Fibroblast of villous mesenchyme (primary cell): ENCODE measurements around the gene UBR1. TPM values are rescaled to one million over a fixed set of nuclear protein-coding genes. Genes with fewer than 3 reads are reported as not detected.
A peak's percentile ranks its signal among the peaks of the same experiment; 100 is the strongest.

Experiments used
- DNase-seq: peaks from one replicate; pipeline ENCODE4 v3.0.0-alpha.2; 2010; ENCODE audit warnings: low read depth
- H3K4me3 ChIP-seq: 2 replicates; pipeline ENCODE4 v1.5.1; 2011; ENCODE audit warnings: low read depth, mild to moderate bottlenecking, low read length
- total RNA-seq: library from RNA; depleted of rRNA; stranded (reverse); fragments of >200 nt; gene quantifications from 2 replicates; pipeline ENCODE4 v1.2.3, GENCODE V29; 2012
- TF ChIP-seq, protein P1 (sequence below): IDR thresholded peaks from 2 replicates; pipeline ENCODE4 v1.5.1; 2012; ENCODE audit warnings: low read depth, mild to moderate bottlenecking, low read length; ENCODE audit not compliant: insufficient read depth

Gene UBR1
- total RNA-seq = 48.0 and 76.0 TPM in 2 replicates

- H3K4me3 ChIP-seq = peak within 1 kb of the TSS; percentile 93
- TF ChIP-seq, protein P1, sequence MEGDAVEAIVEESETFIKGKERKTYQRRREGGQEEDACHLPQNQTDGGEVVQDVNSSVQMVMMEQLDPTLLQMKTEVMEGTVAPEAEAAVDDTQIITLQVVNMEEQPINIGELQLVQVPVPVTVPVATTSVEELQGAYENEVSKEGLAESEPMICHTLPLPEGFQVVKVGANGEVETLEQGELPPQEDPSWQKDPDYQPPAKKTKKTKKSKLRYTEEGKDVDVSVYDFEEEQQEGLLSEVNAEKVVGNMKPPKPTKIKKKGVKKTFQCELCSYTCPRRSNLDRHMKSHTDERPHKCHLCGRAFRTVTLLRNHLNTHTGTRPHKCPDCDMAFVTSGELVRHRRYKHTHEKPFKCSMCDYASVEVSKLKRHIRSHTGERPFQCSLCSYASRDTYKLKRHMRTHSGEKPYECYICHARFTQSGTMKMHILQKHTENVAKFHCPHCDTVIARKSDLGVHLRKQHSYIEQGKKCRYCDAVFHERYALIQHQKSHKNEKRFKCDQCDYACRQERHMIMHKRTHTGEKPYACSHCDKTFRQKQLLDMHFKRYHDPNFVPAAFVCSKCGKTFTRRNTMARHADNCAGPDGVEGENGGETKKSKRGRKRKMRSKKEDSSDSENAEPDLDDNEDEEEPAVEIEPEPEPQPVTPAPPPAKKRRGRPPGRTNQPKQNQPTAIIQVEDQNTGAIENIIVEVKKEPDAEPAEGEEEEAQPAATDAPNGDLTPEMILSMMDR = no peak
- peak; percentile 93 for DNase-seq
Measured at GRCh38 chr15:43105778-43106485, at the start of gene UBR1. TSS of gene UBR1 (minus strand) at chr15:43106038. CDS start at chr15:43106022, 16 bp downstream.

DNA sequence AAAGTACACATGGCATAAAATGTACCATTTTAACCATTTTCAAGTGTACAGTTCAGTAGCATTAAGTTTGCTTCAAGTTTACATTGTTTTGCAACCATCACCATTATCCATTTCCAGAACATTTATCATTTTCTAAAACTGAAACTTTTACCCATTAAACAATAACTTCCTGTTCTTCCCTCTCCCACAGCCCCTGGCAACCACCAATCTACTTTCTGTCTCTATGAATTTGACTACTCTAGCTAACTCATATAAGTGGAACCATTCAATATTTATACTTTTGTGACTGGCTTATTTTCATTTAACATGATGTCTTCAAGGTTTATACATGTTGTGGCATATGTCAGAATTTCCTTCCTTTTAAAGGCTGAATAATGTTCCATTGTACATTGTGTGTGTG is 47.4 kb upstream of the UBR1 start:
- no peak overlapping the region for H3K4me3 ChIP-seq
- TF ChIP-seq, protein P1 = no peak
- no peak for DNase-seq

- H3K4me3 ChIP-seq = no peak overlapping the region
- TF ChIP-seq, protein P1 = no peak
- DNase-seq = no peak
Measured at GRCh38 chr15:43151688-43152087, 45.9 kb upstream of the UBR1 start.

GRCh38 chr15:43150191-43150929 is 44.5 kb upstream of the UBR1 start:
- peak; percentile 80 for DNase-seq
- no peak overlapping the region for H3K4me3 ChIP-seq
- TF ChIP-seq, protein P1 = no peak

GRCh38 chr15:43146184-43146583 is 40.3 kb upstream of the UBR1 start:
- no peak overlapping the region for H3K4me3 ChIP-seq
- TF ChIP-seq, protein P1 = no peak
- DNase-seq = no peak

DNA sequence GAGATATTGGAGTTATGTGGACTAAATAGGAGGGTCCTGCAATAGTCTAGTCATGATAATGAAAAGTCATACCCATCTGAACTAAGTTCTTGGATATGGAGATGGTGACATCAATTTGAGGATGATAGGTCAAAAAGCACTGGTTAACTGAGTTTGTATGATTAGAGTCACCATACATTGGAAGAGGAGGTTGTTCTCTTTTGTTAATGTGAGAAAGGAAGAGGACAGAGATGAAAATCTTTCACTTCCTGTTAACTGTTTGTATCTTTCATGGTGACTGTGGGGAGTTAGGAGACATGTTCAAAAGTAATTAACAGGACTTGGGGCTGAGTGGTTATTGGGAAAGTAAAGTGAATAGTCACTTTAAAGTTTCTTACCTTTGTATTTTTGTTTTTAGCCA is 38.7 kb upstream of the UBR1 start:
- no peak for DNase-seq

More for the DNA sequence above, 38.7 kb upstream of the UBR1 start:
- TF ChIP-seq, protein P1 = no peak
- no peak overlapping the region for H3K4me3 ChIP-seq
